ENCODE measurements around the gene KLF1.

Gene KLF1

DNA sequence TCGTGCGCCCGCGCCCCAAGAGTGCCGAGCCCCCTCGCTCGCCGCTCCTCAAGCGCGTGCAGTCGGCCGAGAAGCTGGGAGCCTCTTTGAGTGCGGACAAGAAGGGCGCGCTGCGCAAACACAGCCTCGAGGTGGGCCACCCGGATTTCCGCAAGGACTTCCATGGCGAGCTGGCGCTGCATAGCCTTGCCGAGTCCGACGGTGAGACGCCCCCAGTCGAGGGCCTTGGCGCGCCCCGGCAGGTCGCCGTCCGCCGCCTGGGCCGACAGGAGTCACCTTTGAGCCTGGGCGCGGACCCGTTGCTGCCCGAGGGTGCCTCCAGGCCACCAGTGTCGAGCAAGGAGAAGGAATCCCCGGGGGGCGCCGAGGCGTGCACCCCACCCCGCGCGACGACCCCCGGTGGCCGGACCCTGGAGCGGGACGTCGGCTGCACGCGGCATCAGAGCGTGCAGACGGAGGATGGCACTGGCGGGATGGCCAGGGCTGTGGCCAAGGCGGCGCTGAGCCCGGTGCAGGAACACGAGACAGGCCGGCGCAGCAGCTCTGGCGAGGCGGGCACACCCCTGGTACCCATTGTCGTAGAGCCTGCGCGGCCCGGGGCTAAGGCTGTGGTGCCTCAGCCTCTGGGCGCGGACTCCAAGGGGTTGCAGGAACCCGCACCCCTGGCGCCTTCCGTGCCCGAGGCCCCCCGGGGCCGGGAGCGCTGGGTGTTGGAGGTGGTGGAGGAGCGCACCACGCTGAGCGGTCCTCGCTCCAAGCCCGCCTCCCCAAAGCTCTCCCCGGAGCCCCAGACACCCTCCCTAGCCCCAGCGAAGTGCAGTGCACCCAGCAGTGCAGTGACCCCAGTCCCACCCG, 12.9 kb downstream of the KLF1 start:
- TF ChIP-seq, protein P1, sequence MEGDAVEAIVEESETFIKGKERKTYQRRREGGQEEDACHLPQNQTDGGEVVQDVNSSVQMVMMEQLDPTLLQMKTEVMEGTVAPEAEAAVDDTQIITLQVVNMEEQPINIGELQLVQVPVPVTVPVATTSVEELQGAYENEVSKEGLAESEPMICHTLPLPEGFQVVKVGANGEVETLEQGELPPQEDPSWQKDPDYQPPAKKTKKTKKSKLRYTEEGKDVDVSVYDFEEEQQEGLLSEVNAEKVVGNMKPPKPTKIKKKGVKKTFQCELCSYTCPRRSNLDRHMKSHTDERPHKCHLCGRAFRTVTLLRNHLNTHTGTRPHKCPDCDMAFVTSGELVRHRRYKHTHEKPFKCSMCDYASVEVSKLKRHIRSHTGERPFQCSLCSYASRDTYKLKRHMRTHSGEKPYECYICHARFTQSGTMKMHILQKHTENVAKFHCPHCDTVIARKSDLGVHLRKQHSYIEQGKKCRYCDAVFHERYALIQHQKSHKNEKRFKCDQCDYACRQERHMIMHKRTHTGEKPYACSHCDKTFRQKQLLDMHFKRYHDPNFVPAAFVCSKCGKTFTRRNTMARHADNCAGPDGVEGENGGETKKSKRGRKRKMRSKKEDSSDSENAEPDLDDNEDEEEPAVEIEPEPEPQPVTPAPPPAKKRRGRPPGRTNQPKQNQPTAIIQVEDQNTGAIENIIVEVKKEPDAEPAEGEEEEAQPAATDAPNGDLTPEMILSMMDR (IDR thresholded peaks at IDR 0.05; ENCODE audit: poor library complexity, severe bottlenecking) = no peak
- DNase-seq (ENCODE audit: low spot score) (no peak), ATAC-seq (ENCODE audit: low read depth) (no peak)
- Histone ChIP-seq H3K9me3 (ENCODE audit: severe bottlenecking) (no peaks in the 10 kb centered on the region), H3K27ac (ENCODE audit: poor library complexity, severe bottlenecking) (no peak overlapping the region), H3K27me3 (ENCODE audit: insufficient read depth, poor library complexity, severe bottlenecking) (no peaks in the 10 kb centered on the region), H3K4me1 (ENCODE audit: insufficient read depth, poor library complexity, severe bottlenecking) (no peaks in the 10 kb centered on the region), H3K36me3 (ENCODE audit: low read depth) (peaks cover 10% of the 10 kb centered on the region), H3K4me3 (ENCODE audit: severe bottlenecking) (peak overlapping the region; percentile 24)

DNA sequence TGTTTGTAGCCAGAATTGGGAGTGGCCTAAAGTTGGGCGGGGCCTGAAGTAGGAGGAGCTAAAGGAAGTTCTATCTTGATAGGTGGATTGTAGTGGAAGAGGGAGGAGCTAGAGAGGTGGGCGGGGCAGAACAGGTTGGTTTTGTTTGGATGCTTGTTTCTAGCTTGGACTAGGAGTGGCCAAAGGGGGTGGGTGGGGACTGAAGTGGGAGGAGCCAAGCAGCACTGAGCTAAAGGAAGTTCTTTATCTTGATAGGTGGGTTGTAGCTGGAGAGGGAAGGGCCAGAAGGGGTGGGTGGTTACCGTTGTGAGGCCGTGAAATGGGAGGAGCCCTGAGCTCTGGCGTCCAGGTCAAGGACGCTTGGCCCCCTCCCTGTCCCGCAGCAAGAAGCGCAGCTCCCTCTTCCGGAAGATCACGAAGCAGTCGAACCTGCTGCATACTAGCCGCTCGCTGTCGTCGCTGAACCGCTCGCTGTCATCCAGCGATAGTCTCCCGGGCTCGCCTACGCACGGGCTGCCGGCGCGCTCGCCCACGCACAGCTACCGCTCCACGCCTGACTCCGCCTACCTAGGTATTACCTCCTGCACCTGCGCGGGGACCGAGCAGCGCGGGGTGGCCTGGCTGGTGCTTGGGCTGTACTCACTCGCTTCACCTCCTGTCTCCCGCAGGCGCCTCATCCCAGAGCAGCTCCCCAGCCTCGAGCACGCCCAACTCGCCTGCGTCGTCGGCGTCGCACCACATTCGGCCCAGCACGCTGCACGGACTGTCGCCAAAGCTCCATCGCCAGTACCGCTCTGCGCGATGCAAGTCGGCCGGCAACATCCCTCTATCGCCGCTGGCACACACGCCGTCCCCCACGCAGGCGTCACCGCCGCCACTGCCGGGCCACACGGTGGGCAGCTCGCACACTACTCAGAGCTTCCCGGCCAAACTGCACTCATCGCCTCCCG, 13.8 kb downstream of the KLF1 start:
- Histone ChIP-seq H3K27ac (ENCODE audit: poor library complexity, severe bottlenecking) (no peak overlapping the region), H3K36me3 (ENCODE audit: low read depth) (peaks cover 5% of the 10 kb centered on the region), H3K27me3 (ENCODE audit: insufficient read depth, poor library complexity, severe bottlenecking) (no peaks in the 10 kb centered on the region), H3K4me1 (ENCODE audit: insufficient read depth, poor library complexity, severe bottlenecking) (no peaks in the 10 kb centered on the region), H3K4me3 (ENCODE audit: severe bottlenecking) (peak overlapping the region; percentile 24), H3K9me3 (ENCODE audit: severe bottlenecking) (no peaks in the 10 kb centered on the region)
- DNase-seq (ENCODE audit: low spot score) (no peak), ATAC-seq (ENCODE audit: low read depth) (peak; percentile 83)
- TF ChIP-seq, protein P1 (IDR thresholded peaks at IDR 0.05; ENCODE audit: poor library complexity, severe bottlenecking) = peak; percentile 34

DNA sequence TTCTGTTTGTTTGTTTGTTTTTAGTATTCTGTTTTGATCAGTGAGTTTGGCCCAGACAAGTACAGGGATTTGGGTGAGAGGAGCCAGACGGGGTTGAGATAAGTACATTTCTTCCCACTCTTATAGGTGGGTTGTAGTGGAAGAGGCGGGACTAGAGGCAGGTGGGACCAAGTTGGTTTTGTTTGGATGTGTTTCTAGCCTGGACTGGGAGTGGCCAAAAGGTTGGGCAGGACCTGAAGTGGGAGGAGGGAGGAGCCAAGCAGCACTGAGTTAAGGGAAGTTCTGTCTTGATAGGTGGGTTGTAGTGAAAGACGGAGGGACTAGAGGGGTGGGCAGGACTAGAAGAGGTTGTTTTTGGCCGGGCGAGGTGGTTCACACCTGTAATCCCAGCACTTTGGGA, 14.7 kb downstream of the KLF1 start:
- Histone ChIP-seq H3K27ac (ENCODE audit: poor library complexity, severe bottlenecking) (no peak overlapping the region), H3K4me3 (ENCODE audit: severe bottlenecking) (no peak overlapping the region), H3K27me3 (ENCODE audit: insufficient read depth, poor library complexity, severe bottlenecking) (no peaks in the 10 kb centered on the region), H3K4me1 (ENCODE audit: insufficient read depth, poor library complexity, severe bottlenecking) (no peaks in the 10 kb centered on the region), H3K9me3 (ENCODE audit: severe bottlenecking) (no peaks in the 10 kb centered on the region), H3K36me3 (ENCODE audit: low read depth) (no peaks in the 10 kb centered on the region)
- no peak for ATAC-seq (ENCODE audit: low read depth)
- no peak for DNase-seq (ENCODE audit: low spot score)
- TF ChIP-seq, protein P1 (IDR thresholded peaks at IDR 0.05; ENCODE audit: poor library complexity, severe bottlenecking) = no peak

DNA sequence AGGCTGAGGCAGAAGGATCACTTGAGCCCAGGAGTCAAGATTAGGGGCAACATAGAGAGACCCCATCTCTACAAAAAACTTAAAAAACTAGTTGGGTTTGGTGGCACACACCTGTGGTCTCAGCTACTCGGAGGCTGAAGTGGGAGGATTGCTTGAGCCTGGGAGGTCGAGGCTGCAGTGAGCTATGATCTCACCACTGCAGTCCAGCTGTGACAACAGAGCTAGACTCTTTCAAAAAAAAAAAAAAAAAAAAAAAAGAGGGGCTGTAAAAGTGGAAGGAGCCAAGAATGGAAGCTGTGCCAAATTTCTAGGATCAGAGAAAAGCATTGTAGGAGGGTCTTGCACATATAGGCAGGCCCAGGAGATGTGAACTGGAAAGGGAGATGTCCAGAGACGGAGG, 15.3 kb downstream of the KLF1 start:
- H3K4me3 ChIP-seq (ENCODE audit: severe bottlenecking) = no peak overlapping the region
- no peak for ATAC-seq (ENCODE audit: low read depth)
- TF ChIP-seq, protein P1 (IDR thresholded peaks at IDR 0.05; ENCODE audit: poor library complexity, severe bottlenecking) = no peak
- H3K27ac ChIP-seq (ENCODE audit: poor library complexity, severe bottlenecking) = no peak overlapping the region
- no peaks in the 10 kb centered on the region for H3K4me1 ChIP-seq (ENCODE audit: insufficient read depth, poor library complexity, severe bottlenecking)
- H3K36me3 ChIP-seq (ENCODE audit: low read depth) = no peaks in the 10 kb centered on the region
- no peaks in the 10 kb centered on the region for H3K9me3 ChIP-seq (ENCODE audit: severe bottlenecking)
- H3K27me3 ChIP-seq (ENCODE audit: insufficient read depth, poor library complexity, severe bottlenecking) = no peaks in the 10 kb centered on the region
- no peak for DNase-seq (ENCODE audit: low spot score)
